Measurements from ENCODE around the gene MOK. TPM values are rescaled to one million over a fixed set of nuclear protein-coding genes. Genes with fewer than 3 reads are reported as not detected.

Gene MOK
- total RNA-seq, 6 experiments from 2014 or later: 2.7 to 4.7 (median 3.8) TPM

- no peaks in the 10 kb centered on the region for H3K27me3 ChIP-seq
- WGBS (ENCODE audit: insufficient coverage, low coverage, low lambda C conversion rate, missing lambda C conversion rate): 97% methylated on average over 18 of the region's 43 CpGs
- H3K4me1 ChIP-seq: no peaks in the 10 kb centered on the region
- no peak for DNase-seq
- intact Hi-C loops (cut with DNase I): no loop called here
- no peaks in the 10 kb centered on the region for H3K36me3 ChIP-seq
- no peak overlapping the region for H3K27ac ChIP-seq
- H3K9me3 ChIP-seq: no peaks in the 10 kb centered on the region
- TF ChIP-seq CTCF (IDR thresholded peaks at IDR 0.05) (no peak), POLR2A (IDR thresholded peaks at IDR 0.05) (no peak)
- no peak for ATAC-seq
- no peak overlapping the region for H3K4me3 ChIP-seq
Observed at GRCh38 chr14:102229071-102229738, 75.8 kb downstream of the MOK start.

- 76% methylated on average over 3 of the region's 28 CpGs for WGBS (ENCODE audit: insufficient coverage, low coverage, low lambda C conversion rate, missing lambda C conversion rate)
- intact Hi-C loops (cut with DNase I): no loop called here
- TF ChIP-seq POLR2A (IDR thresholded peaks at IDR 0.05): no peak
- no peak for TF ChIP-seq CTCF (IDR thresholded peaks at IDR 0.05)
- ATAC-seq: no peak
- no peak for DNase-seq
- peaks cover 0 to 2% (median 0%) of the 10 kb centered on the region in 4 donors for H3K36me3 ChIP-seq
- no peaks in the 10 kb centered on the region for H3K27me3 ChIP-seq
- no peak overlapping the region for H3K4me3 ChIP-seq
- H3K27ac ChIP-seq: no peak overlapping the region
- no peaks in the 10 kb centered on the region for H3K9me3 ChIP-seq
- H3K4me1 ChIP-seq: no peaks in the 10 kb centered on the region
Observed at GRCh38 chr14:102227184-102227964, 77.6 kb downstream of the MOK start.

GRCh38 chr14:102226356-102227125 is 78.4 kb downstream of the MOK start:
- no peaks in the 10 kb centered on the region for H3K4me1 ChIP-seq
- no peak overlapping the region for H3K27ac ChIP-seq
- intact Hi-C loops (cut with DNase I): no loop called here
- no peak for DNase-seq
- WGBS (ENCODE audit: insufficient coverage, low coverage, low lambda C conversion rate, missing lambda C conversion rate): 81% methylated on average over 3 of the region's 27 CpGs
- peak in 2 of 4 donors; percentile 10 to 14 for ATAC-seq
- H3K4me3 ChIP-seq: no peak overlapping the region
- H3K36me3 ChIP-seq: peaks cover 0 to 2% (median 0%) of the 10 kb centered on the region in 4 donors
- H3K27me3 ChIP-seq: no peaks in the 10 kb centered on the region
- TF ChIP-seq CTCF (IDR thresholded peaks at IDR 0.05) (no peak), POLR2A (IDR thresholded peaks at IDR 0.05) (no peak)
- H3K9me3 ChIP-seq: no peaks in the 10 kb centered on the region

- 89% methylated on average over 4 of the region's 15 CpGs for WGBS (ENCODE audit: insufficient coverage, low coverage, low lambda C conversion rate, missing lambda C conversion rate)
- Histone ChIP-seq H3K4me3 (no peak overlapping the region), H3K27ac (no peak overlapping the region), H3K4me1 (no peaks in the 10 kb centered on the region), H3K9me3 (no peaks in the 10 kb centered on the region), H3K36me3 (peaks cover 0 to 2% (median 0%) of the 10 kb centered on the region in 4 donors), H3K27me3 (no peaks in the 10 kb centered on the region)
- ATAC-seq (peak in 1 of 4 donors; percentile 9), DNase-seq (no peak)
- intact Hi-C loops (cut with DNase I): no loop called here
- no peak for TF ChIP-seq POLR2A (IDR thresholded peaks at IDR 0.05)
- TF ChIP-seq CTCF (IDR thresholded peaks at IDR 0.05): no peak
Observed at GRCh38 chr14:102225936-102226335, 79.0 kb downstream of the MOK start.
